Measurements from ENCODE around the gene PRRT1.

- TF ChIP-seq POLR2A (IDR thresholded peaks at IDR 0.05; ENCODE audit: low read depth, low read length) (0 out of 2 replicates have a peak, but pooled peaks have one; percentile 23), RFX5 (IDR thresholded peaks at IDR 0.05; ENCODE audit: low read depth, low read length) (no peak), MAFK (IDR thresholded peaks at IDR 0.05; ENCODE audit: low read depth, low read length) (no peak), RAD21 (IDR thresholded peaks at IDR 0.05; ENCODE audit: low read length) (no peak), USF2 (IDR thresholded peaks at IDR 0.05; ENCODE audit: low read depth, low read length) (no peak)
- TF ChIP-seq, protein P1, sequence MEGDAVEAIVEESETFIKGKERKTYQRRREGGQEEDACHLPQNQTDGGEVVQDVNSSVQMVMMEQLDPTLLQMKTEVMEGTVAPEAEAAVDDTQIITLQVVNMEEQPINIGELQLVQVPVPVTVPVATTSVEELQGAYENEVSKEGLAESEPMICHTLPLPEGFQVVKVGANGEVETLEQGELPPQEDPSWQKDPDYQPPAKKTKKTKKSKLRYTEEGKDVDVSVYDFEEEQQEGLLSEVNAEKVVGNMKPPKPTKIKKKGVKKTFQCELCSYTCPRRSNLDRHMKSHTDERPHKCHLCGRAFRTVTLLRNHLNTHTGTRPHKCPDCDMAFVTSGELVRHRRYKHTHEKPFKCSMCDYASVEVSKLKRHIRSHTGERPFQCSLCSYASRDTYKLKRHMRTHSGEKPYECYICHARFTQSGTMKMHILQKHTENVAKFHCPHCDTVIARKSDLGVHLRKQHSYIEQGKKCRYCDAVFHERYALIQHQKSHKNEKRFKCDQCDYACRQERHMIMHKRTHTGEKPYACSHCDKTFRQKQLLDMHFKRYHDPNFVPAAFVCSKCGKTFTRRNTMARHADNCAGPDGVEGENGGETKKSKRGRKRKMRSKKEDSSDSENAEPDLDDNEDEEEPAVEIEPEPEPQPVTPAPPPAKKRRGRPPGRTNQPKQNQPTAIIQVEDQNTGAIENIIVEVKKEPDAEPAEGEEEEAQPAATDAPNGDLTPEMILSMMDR (conservative IDR thresholded peaks at IDR 0.05; ENCODE audit: low read depth, low read length) = no peak
Measured at GRCh38 chr6:32190054-32190851, 38.5 kb upstream of the PRRT1 start, which contains the start of gene PBX2.

Measured in IMR-90 (cell line).